ENCODE data around the gene THRB. TPM values are rescaled to one million over a fixed set of nuclear protein-coding genes. Genes with fewer than 3 reads are reported as not detected.

The THRB gene
- total and polyA plus RNA-seq, 8 donors = 2.1 to 12.4 (median 7.8) TPM

GRCh38 chr3:24088782-24089181 lies 405.9 kb downstream of the THRB start:
- WGBS, 2 donors = 33 to 57% methylated on average over 2 of the region's 2 CpGs
- Histone ChIP-seq H3K9me3 (no peaks in the 10 kb centered on the region), H3K36me3 (no peaks in the 10 kb centered on the region), H3K4me3 (no peak overlapping the region), H3K27ac (no peak overlapping the region), H3K4me1 (peaks cover 0 to 6% (median 0%) of the 10 kb centered on the region in 3 donors), H3K27me3 (no peaks in the 10 kb centered on the region)
- DNase-seq = no peak
- ATAC-seq = peak in 2 of 4 donors; percentile 32 to 44
- intact Hi-C loops (cut with DNase I) = no loop called here
- TF ChIP-seq, protein P1, sequence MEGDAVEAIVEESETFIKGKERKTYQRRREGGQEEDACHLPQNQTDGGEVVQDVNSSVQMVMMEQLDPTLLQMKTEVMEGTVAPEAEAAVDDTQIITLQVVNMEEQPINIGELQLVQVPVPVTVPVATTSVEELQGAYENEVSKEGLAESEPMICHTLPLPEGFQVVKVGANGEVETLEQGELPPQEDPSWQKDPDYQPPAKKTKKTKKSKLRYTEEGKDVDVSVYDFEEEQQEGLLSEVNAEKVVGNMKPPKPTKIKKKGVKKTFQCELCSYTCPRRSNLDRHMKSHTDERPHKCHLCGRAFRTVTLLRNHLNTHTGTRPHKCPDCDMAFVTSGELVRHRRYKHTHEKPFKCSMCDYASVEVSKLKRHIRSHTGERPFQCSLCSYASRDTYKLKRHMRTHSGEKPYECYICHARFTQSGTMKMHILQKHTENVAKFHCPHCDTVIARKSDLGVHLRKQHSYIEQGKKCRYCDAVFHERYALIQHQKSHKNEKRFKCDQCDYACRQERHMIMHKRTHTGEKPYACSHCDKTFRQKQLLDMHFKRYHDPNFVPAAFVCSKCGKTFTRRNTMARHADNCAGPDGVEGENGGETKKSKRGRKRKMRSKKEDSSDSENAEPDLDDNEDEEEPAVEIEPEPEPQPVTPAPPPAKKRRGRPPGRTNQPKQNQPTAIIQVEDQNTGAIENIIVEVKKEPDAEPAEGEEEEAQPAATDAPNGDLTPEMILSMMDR (IDR thresholded peaks at IDR 0.05) = peak in 1 of 4 donors; percentile 10
- no peak for FAIRE-seq

DNA sequence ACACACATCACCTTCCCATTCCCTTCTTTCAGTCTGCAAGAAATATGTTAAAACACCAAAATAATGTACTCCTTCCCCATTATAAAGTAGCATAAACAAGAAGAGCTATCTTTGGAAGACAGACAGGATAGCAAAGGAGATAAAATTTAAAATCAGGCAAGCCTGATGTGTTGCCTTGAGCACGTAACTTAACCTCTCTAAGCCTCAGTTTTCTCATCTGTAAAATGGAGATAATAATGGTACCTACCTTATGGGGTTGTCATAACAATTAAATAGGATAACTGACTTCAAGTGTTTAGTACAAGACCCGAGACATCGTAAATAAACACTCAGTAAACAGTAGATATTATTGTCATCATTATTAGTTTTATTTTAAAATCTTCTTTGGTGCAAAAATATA lies 407.2 kb downstream of the THRB start:
- no peak for ATAC-seq
- no peak for DNase-seq
- no peak for FAIRE-seq
- Histone ChIP-seq H3K27ac (no peak overlapping the region), H3K9me3 (no peaks in the 10 kb centered on the region), H3K27me3 (no peaks in the 10 kb centered on the region), H3K4me3 (no peak overlapping the region), H3K4me1 (peaks cover 0 to 6% (median 0%) of the 10 kb centered on the region in 3 donors), H3K36me3 (no peaks in the 10 kb centered on the region)
- intact Hi-C loops (cut with DNase I) = no loop called here
- 94 to 99% methylated on average over 3 of the region's 3 CpGs for WGBS, 2 donors
- TF ChIP-seq, protein P1 (IDR thresholded peaks at IDR 0.05) = no peak

- H3K36me3 ChIP-seq = no peaks in the 10 kb centered on the region
- no peak overlapping the region for H3K27ac ChIP-seq
- H3K27me3 ChIP-seq = no peaks in the 10 kb centered on the region
- intact Hi-C loops (cut with DNase I) = no loop called here
- TF ChIP-seq, protein P1 (IDR thresholded peaks at IDR 0.05) = no peak
- FAIRE-seq (no peak), DNase-seq (no peak), ATAC-seq (peak in 2 of 4 donors; percentile 21 to 47)
- peaks cover 0 to 6% (median 0%) of the 10 kb centered on the region in 3 donors for H3K4me1 ChIP-seq
- no peaks in the 10 kb centered on the region for H3K9me3 ChIP-seq
- 24 to 44% methylated on average over 2 of the region's 2 CpGs for WGBS, 2 donors
- H3K4me3 ChIP-seq = no peak overlapping the region
Measured at GRCh38 chr3:24086617-24087404, 407.8 kb downstream of the THRB start.

- Histone ChIP-seq H3K36me3 (no peaks in the 10 kb centered on the region), H3K4me3 (no peak overlapping the region), H3K9me3 (no peaks in the 10 kb centered on the region), H3K27me3 (no peaks in the 10 kb centered on the region), H3K4me1 (peaks cover 0 to 6% (median 0%) of the 10 kb centered on the region in 3 donors), H3K27ac (no peak overlapping the region)
- DNase-seq (no peak), FAIRE-seq (no peak), ATAC-seq (no peak)
- 55 to 66% methylated on average over 3 of the region's 3 CpGs for WGBS, 2 donors
- intact Hi-C loops (cut with DNase I) = no loop called here
- TF ChIP-seq, protein P1 (IDR thresholded peaks at IDR 0.05) = no peak
Measured at GRCh38 chr3:24086206-24086605, 408.4 kb downstream of the THRB start.

- 68 to 74% methylated on average over 4 of the region's 4 CpGs for WGBS, 2 donors
- FAIRE-seq (no peak), ATAC-seq (no peak)
Measured at GRCh38 chr3:24072193-24072592, 422.5 kb downstream of the THRB start.

More at GRCh38 chr3:24072193-24072592, 422.5 kb downstream of the THRB start:
- H3K27ac ChIP-seq = no peak overlapping the region
- H3K27me3 ChIP-seq = no peaks in the 10 kb centered on the region
- H3K9me3 ChIP-seq = no peaks in the 10 kb centered on the region
- no peak for DNase-seq
- H3K4me3 ChIP-seq = no peak overlapping the region
- no peaks in the 10 kb centered on the region for H3K4me1 ChIP-seq
- TF ChIP-seq, protein P1 (IDR thresholded peaks at IDR 0.05) = no peak
- intact Hi-C loops (cut with DNase I) = no loop called here
- H3K36me3 ChIP-seq = no peaks in the 10 kb centered on the region
